Measurements from ENCODE around the gene PRDM2. TPM values are rescaled to one million over a fixed set of nuclear protein-coding genes. Genes with fewer than 3 reads are reported as not detected.

Gene PRDM2
- total RNA-seq, 1 donor from 2014 or later: 55.2 TPM

DNA sequence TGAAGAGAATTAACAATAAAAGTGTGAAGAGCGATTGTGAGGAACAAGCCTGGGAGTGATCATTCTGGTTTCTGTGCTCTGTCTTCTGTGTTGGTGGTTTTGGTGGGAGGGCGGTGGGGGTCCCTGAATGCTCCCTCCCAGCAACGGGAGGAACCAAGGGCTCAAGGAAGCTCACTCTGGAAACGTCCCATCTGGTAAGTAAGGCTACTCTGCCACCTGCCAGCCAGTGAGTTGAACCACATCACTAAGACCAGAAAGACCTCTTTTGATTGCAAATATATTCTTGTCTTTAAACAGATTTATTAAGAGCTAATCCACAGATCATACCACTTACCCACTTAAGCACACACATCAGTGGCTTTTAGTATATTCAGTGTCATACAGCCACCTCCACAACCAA is 125.0 kb downstream of the PRDM2 start:
- no peak for DNase-seq (ENCODE audit: low read depth, low spot score)
- peaks cover 8% of the 10 kb centered on the region for H3K27me3 Mint-ChIP-seq (ENCODE audit: low read depth)
- no peaks in the 10 kb centered on the region for H3K4me1 Mint-ChIP-seq
- no peak overlapping the region for H3K4me3 Mint-ChIP-seq
- H3K27ac Mint-ChIP-seq (ENCODE audit: unreplicated experiment): no peak overlapping the region
- TF ChIP-seq, protein P1, sequence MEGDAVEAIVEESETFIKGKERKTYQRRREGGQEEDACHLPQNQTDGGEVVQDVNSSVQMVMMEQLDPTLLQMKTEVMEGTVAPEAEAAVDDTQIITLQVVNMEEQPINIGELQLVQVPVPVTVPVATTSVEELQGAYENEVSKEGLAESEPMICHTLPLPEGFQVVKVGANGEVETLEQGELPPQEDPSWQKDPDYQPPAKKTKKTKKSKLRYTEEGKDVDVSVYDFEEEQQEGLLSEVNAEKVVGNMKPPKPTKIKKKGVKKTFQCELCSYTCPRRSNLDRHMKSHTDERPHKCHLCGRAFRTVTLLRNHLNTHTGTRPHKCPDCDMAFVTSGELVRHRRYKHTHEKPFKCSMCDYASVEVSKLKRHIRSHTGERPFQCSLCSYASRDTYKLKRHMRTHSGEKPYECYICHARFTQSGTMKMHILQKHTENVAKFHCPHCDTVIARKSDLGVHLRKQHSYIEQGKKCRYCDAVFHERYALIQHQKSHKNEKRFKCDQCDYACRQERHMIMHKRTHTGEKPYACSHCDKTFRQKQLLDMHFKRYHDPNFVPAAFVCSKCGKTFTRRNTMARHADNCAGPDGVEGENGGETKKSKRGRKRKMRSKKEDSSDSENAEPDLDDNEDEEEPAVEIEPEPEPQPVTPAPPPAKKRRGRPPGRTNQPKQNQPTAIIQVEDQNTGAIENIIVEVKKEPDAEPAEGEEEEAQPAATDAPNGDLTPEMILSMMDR (conservative IDR thresholded peaks at IDR 0.05): no peak
- peaks cover 26% of the 10 kb centered on the region for H3K36me3 Mint-ChIP-seq (ENCODE audit: low read depth)
- H3K9me3 Mint-ChIP-seq: no peaks in the 10 kb centered on the region

DNA sequence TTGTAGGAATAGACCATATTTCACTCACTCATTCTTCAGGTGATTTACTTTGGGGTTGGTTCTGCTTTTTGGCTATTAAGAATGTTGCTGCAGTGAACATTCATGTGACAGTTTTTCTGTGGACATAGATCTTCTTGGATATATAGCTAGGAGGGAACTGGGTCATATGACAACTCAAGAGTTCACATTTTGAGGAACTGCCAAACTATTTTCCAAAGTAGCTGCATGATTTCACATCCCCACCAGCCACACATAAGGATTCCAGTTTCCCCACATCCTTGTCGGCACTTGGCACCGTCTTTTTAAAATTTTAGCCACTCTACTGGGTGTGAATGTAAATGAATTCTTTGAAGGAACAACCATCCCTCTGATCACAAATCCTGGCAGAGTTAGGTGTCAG is 126.0 kb downstream of the PRDM2 start:
- Mint-ChIP-seq H3K27ac (ENCODE audit: unreplicated experiment) (no peak overlapping the region), H3K27me3 (ENCODE audit: low read depth) (peaks cover 8% of the 10 kb centered on the region), H3K4me3 (no peak overlapping the region), H3K36me3 (ENCODE audit: low read depth) (peaks cover 26% of the 10 kb centered on the region), H3K4me1 (no peaks in the 10 kb centered on the region), H3K9me3 (no peaks in the 10 kb centered on the region)
- DNase-seq (ENCODE audit: low read depth, low spot score): no peak
- TF ChIP-seq, protein P1 (conservative IDR thresholded peaks at IDR 0.05): no peak

DNA sequence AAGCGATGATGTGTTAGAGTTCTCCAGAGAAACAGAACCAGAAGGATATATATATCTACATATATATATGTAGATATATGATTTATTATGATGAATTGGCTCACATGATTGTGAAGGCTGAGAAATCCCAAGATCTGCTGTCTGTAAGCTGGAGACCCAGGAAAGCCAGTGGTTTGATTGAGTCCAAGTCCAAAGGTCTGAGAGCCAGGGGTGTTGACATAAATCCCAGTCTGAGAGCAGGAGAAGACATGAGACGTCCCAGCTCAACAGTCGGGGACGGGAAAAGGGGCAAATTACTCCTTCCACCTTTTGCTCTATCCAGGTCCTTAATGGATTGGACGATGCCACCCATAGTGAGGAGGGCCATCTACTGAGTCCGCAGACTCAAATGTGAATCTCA is 126.6 kb downstream of the PRDM2 start:
- no peak for DNase-seq (ENCODE audit: low read depth, low spot score)
- Mint-ChIP-seq H3K27me3 (ENCODE audit: low read depth) (peaks cover 8% of the 10 kb centered on the region), H3K36me3 (ENCODE audit: low read depth) (peaks cover 26% of the 10 kb centered on the region), H3K27ac (ENCODE audit: unreplicated experiment) (no peak overlapping the region), H3K4me3 (no peak overlapping the region), H3K4me1 (no peaks in the 10 kb centered on the region), H3K9me3 (no peaks in the 10 kb centered on the region)
- TF ChIP-seq, protein P1 (conservative IDR thresholded peaks at IDR 0.05): no peak

DNA sequence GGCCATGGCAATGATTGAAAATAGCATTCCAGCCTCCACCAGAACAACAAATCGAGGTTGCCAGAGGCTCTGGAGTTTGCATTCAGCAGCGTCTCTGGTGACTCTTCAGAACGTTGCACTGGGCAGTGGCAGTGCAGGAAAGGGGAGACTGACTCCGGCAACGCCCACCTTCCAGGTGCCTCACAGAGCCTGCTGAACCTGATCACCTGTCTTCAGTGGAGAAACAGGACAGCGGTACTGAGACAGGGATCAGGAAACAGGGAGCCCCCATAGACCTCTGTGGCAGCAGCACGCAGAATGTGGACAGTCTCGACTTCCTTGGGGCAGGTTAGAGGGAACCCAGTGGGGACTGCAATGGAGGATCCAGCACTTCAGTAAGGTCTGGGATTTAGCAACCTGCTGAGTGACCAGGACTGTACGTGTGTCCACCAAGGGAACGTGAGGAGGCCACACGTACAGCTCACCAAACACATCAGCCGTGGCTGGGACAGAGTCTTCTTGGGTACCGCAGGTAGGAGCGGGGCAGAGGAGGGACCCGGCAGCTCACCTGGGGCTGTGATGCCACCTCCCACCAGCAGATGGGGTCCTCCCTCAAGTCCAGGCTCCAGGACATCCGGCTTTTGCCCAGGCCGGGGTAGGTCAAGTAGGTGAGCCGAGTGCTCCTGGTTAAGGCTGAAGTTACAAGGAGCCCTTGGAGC is 128.6 kb downstream of the PRDM2 start:
- peaks cover 17% of the 10 kb centered on the region for H3K36me3 Mint-ChIP-seq (ENCODE audit: low read depth)
- TF ChIP-seq, protein P1 (conservative IDR thresholded peaks at IDR 0.05): peak; percentile 64
- peak; percentile 19 for DNase-seq (ENCODE audit: low read depth, low spot score)
- H3K4me3 Mint-ChIP-seq: no peak overlapping the region
- H3K27me3 Mint-ChIP-seq (ENCODE audit: low read depth): peaks cover 8% of the 10 kb centered on the region
- H3K4me1 Mint-ChIP-seq: no peaks in the 10 kb centered on the region
- H3K9me3 Mint-ChIP-seq: no peaks in the 10 kb centered on the region
- no peak overlapping the region for H3K27ac Mint-ChIP-seq (ENCODE audit: unreplicated experiment)

DNA sequence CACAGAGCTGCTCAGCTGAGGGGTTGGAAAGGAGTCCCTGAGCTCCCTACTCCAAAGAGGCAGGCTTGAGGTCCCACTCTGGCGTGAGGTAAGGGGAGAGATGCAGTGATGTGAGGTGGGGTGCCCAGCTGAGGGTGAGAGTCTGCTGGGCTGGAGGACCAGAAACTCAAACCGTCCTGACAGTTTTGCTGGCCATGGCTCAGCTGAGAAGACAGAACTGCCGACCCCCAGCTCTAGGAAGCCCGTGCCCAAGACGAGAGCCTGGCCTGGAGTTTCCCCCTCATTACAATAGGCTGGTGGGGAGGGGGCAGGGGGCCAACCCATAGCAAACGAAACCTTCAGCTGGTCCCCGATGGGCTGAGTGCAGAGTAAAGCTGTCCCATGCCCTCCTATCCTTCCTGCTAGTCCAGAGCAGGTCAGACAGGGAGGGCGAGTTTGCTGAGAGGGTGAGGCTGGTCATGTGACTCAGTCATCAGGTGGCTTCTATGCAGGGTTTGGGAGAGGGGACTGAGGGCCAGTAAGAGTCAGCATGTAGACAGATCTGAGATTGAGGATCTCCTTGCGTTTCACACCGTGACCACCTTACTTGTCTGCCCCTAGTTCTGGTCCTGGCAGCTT is 129.3 kb downstream of the PRDM2 start:
- no peak overlapping the region for H3K4me3 Mint-ChIP-seq
- H3K4me1 Mint-ChIP-seq: no peaks in the 10 kb centered on the region
- H3K27me3 Mint-ChIP-seq (ENCODE audit: low read depth): peaks cover 8% of the 10 kb centered on the region
- H3K36me3 Mint-ChIP-seq (ENCODE audit: low read depth): peaks cover 12% of the 10 kb centered on the region
- DNase-seq (ENCODE audit: low read depth, low spot score): no peak
- TF ChIP-seq, protein P1 (conservative IDR thresholded peaks at IDR 0.05): peak; percentile 2
- H3K27ac Mint-ChIP-seq (ENCODE audit: unreplicated experiment): no peak overlapping the region
- H3K9me3 Mint-ChIP-seq: no peaks in the 10 kb centered on the region

All from neural crest cell (in vitro differentiated cells).